OCI-LY7 (cell line): Measurements from ENCODE around the gene FHL3. TPM values are rescaled to one million over a fixed set of nuclear protein-coding genes. Genes with fewer than 3 reads are reported as not detected.
"Not testable (repeated sequence)": the region's sequence is repeated elsewhere in the genome, so short reads cannot be mapped to it uniquely, and the experiment has no call there.

Experiments used
- BruUV-seq: library from RNA; stranded (reverse); fragments of 400-500 nt; replicated peaks from 2 replicates; lab custom pipeline; 2021; lab: Mats Ljungman, UMichigan
- CTCF ChIA-PET: fragments of 300-600 bp; sonication (Branson Sonifier 250); formaldehyde crosslinking; loops from one replicate; lab custom pipeline; 2022; ENCODE audit warnings: antibody characterized with exemption; ENCODE audit not compliant: unreplicated experiment; lab: Charles Lee
- POLR2A ChIA-PET: fragments of 300-600 bp; sonication (Branson Sonifier 250); formaldehyde crosslinking; loops from one replicate; lab custom pipeline; 2022; ENCODE audit warnings: antibody characterized with exemption; lab: Charles Lee
- DNase-seq: peaks from one replicate; pipeline ENCODE4 v3.0.0-alpha.2; 2015; ENCODE audit warnings: low spot score
- H2AFZ ChIP-seq: fragments of 200-600 bp; sonication (generic), shearing (Covaris generic); 2 replicates; pipeline ENCODE4 v1.6.1; 2014; ENCODE audit warnings: mild to moderate bottlenecking, antibody characterized with exemption, low read length, moderate library complexity
- H3K27ac ChIP-seq: fragments of 200-600 bp; sonication (generic); 2 replicates; pipeline ENCODE4 v1.5.1; 2014; ENCODE audit warnings: mixed run types, low read depth, mild to moderate bottlenecking, moderate library complexity, low read length, inconsistent platforms; ENCODE audit not compliant: poor library complexity, severe bottlenecking
- H3K36me3 ChIP-seq: fragments of 200-600 bp; sonication (generic); 2 replicates; pipeline ENCODE4 v1.6.1; 2014; ENCODE audit warnings: mild to moderate bottlenecking, antibody characterized with exemption, low read length, moderate library complexity, mixed read lengths; ENCODE audit not compliant: insufficient read depth
- H3K4me1 ChIP-seq: fragments of 200-600 bp; sonication (generic); 2 replicates; pipeline ENCODE4 v1.5.1; 2014; ENCODE audit warnings: mild to moderate bottlenecking, low read length; ENCODE audit not compliant: insufficient read depth, poor library complexity, severe bottlenecking
- H3K4me2 ChIP-seq: fragments of 200-600 bp; sonication (generic); 2 replicates; pipeline ENCODE4 v1.6.1; 2014; ENCODE audit warnings: mild to moderate bottlenecking, low read length
- H3K4me3 ChIP-seq: fragments of 200-600 bp; sonication (generic); 2 replicates; pipeline ENCODE4 v1.5.1; 2014; ENCODE audit warnings: mild to moderate bottlenecking, low read depth, low read length; ENCODE audit not compliant: poor library complexity, severe bottlenecking
- H3K79me2 ChIP-seq: fragments of 200-600 bp; sonication (generic); 2 replicates; pipeline ENCODE4 v1.6.1; 2016; ENCODE audit warnings: low read depth, mild to moderate bottlenecking, low read length, moderate library complexity, mixed read lengths; ENCODE audit not compliant: insufficient read depth
- H3K9me2 ChIP-seq: fragments of 200-600 bp; sonication (generic); 2 replicates; pipeline ENCODE4 v1.6.1; 2016; ENCODE audit warnings: mild to moderate bottlenecking, low read length, mixed read lengths; ENCODE audit not compliant: insufficient read depth
- H3K9me3 ChIP-seq: fragments of 200-600 bp; sonication (generic); 2 replicates; pipeline ENCODE4 v1.6.1; 2014; ENCODE audit warnings: mild to moderate bottlenecking, mixed run types, low read length, mixed read lengths
- H4K20me1 ChIP-seq: fragments of 200-600 bp; sonication (generic); 2 replicates; pipeline ENCODE4 v1.6.1; 2014; ENCODE audit warnings: mild to moderate bottlenecking, antibody characterized with exemption, low read length, moderate library complexity, mixed read lengths; ENCODE audit not compliant: insufficient read depth
- CTCF ChIP-seq: fragments of 200-600 bp; sonication (generic); conservative IDR thresholded peaks from 2 replicates; pipeline ENCODE4 v1.5.1; 2014; ENCODE audit warnings: mild to moderate bottlenecking, antibody characterized with exemption, low read length, moderate library complexity, mixed read lengths
- EZH2phosphoT487 ChIP-seq: fragments of 200-600 bp; sonication (generic); IDR thresholded peaks from 2 replicates; pipeline ENCODE4 v1.6.1; 2018; ENCODE audit warnings: low read depth, borderline replicate concordance, mild to moderate bottlenecking, mixed run types, antibody characterized with exemption, low read length, moderate library complexity, mixed read lengths
- intact Hi-C: fragments of 100-400 bp; cut with micrococcal nuclease; formaldehyde crosslinking; loops from one replicate; pipeline ENCODE4 v1.10.0; 2022; ENCODE audit not compliant: unreplicated experiment
- total RNA-seq, 2 experiments: library from RNA; depleted of rRNA in 1 of 2; stranded (reverse); fragments of >200 nt in 1 of 2; shearing (Covaris generic) in 1 of 2; gene quantifications; 2 replicates each; pipeline ENCODE4 v1.2.3, GENCODE V29; 2014 to 2022

The FHL3 gene
- total RNA-seq, 2 experiments from 2014 or later: 0.63 to 1.8 TPM

- no peak overlapping the region for H2AFZ ChIP-seq
- intact Hi-C loops: no loop called here
- H3K9me2 ChIP-seq: no peaks in the 10 kb centered on the region
- TF ChIP-seq CTCF: no peak
- TF ChIP-seq EZH2phosphoT487: no peak
- ChIA-PET POLR2A (no interaction called here), CTCF (no interaction called here)
- DNase-seq: no peak
- no peaks in the 10 kb centered on the region for H3K4me1 ChIP-seq
- no peak overlapping the region for H3K4me2 ChIP-seq
- no peak overlapping the region for H3K4me3 ChIP-seq
- BruUV-seq: no TSS peak
- no peak overlapping the region for H3K27ac ChIP-seq
- peaks cover 86% of the 10 kb centered on the region for H3K36me3 ChIP-seq
- no peaks in the 10 kb centered on the region for H3K79me2 ChIP-seq
- no peaks in the 10 kb centered on the region for H4K20me1 ChIP-seq
- no peaks in the 10 kb centered on the region for H3K9me3 ChIP-seq
Measured at GRCh38 chr1:37965301-37965700, 40.0 kb downstream of the FHL3 start.

GRCh38 chr1:37964106-37964505, 41.2 kb downstream of the FHL3 start:
- H3K4me1 ChIP-seq, intact Hi-C loops, CTCF ChIA-PET, H3K27ac ChIP-seq, H3K9me2 ChIP-seq, DNase-seq, H3K9me3 ChIP-seq, BruUV-seq, H2AFZ ChIP-seq, H4K20me1 ChIP-seq, H3K79me2 ChIP-seq, H3K4me2 ChIP-seq, H3K4me3 ChIP-seq: not testable (repeated sequence)
- POLR2A ChIA-PET: interaction anchor here (0.7 kb wide), 1 partner anchor 37 kb away, joined by 4 read pairs; no protein-coding TSS in a partner anchor
- H3K36me3 ChIP-seq: peaks cover 87% of the 10 kb centered on the region

GRCh38 chr1:37958690-37959089, 46.6 kb downstream of the FHL3 start:
- Histone ChIP-seq H4K20me1 (no peaks in the 10 kb centered on the region), H3K4me2 (no peak overlapping the region), H3K36me3 (peaks cover 69% of the 10 kb centered on the region), H3K79me2 (no peaks in the 10 kb centered on the region), H3K4me3 (no peak overlapping the region), H3K9me2 (no peaks in the 10 kb centered on the region), H3K9me3 (no peaks in the 10 kb centered on the region), H2AFZ (no peak overlapping the region), H3K27ac (no peak overlapping the region), H3K4me1 (no peaks in the 10 kb centered on the region)
- intact Hi-C loops: no loop called here
- DNase-seq: no peak
- POLR2A ChIA-PET: interaction anchor here (1.2 kb wide), 1 partner anchor 11 kb away, joined by 5 read pairs; the partner anchor contains the start of gene INPP5B
- BruUV-seq: no TSS peak
- TF ChIP-seq CTCF: no peak
- TF ChIP-seq EZH2phosphoT487: no peak
- CTCF ChIA-PET: no interaction called here
